SU-DHL-6 (cell line): ENCODE results near the gene MXD4.

ENCODE experiments used
- H2AFZ ChIP-seq: fragments of 200-600 bp; sonication (generic); 2 replicates; pipeline ENCODE4 v1.6.1; 2014; ENCODE audit warnings: low read depth, mild to moderate bottlenecking, moderate library complexity, mixed read lengths, antibody characterized with exemption, low read length; ENCODE audit not compliant: severe bottlenecking
- H3F3A ChIP-seq: fragments of 200-600 bp; shearing (Covaris generic); 2 replicates; pipeline ENCODE4 v1.6.0; 2016; ENCODE audit warnings: antibody characterized with exemption, mild to moderate bottlenecking; ENCODE audit not compliant: insufficient read depth
- H3K27ac ChIP-seq: fragments of 200-600 bp; sonication (generic); 2 replicates; pipeline ENCODE4 v1.5.1; 2016; ENCODE audit warnings: low read depth, mild to moderate bottlenecking, low read length, moderate library complexity, mixed read lengths
- H3K27me3 ChIP-seq: fragments of 200-600 bp; sonication (generic), shearing (Covaris generic); 2 replicates; pipeline ENCODE4 v1.6.0; 2014; ENCODE audit warnings: mild to moderate bottlenecking, low read length
- H3K36me3 ChIP-seq: fragments of 200-600 bp; sonication (generic); 2 replicates; pipeline ENCODE4 v1.6.1; 2014; ENCODE audit warnings: mild to moderate bottlenecking, low read length, mixed read lengths
- H3K4me2 ChIP-seq: fragments of 300-600, 200-600 bp; shearing (Covaris generic), sonication (generic); 2 replicates; pipeline ENCODE4 v1.6.0; 2014; ENCODE audit warnings: low read length, low read depth, mild to moderate bottlenecking; ENCODE audit not compliant: poor library complexity, severe bottlenecking
- H3K4me3 ChIP-seq: fragments of 200-600 bp; sonication (generic); 2 replicates; pipeline ENCODE4 v1.5.1; 2014; ENCODE audit warnings: antibody characterized with exemption, low read length, mild to moderate bottlenecking, mixed read lengths; ENCODE audit not compliant: insufficient read depth, poor library complexity, severe bottlenecking
- H3K79me2 ChIP-seq: fragments of 200-600 bp; sonication (generic); 2 replicates; pipeline ENCODE4 v1.6.1; 2014; ENCODE audit warnings: mild to moderate bottlenecking, low read length, moderate library complexity; ENCODE audit not compliant: insufficient read depth
- H3K9ac ChIP-seq: fragments of 200-600 bp; sonication (generic); 2 replicates; pipeline ENCODE4 v1.7.0; 2014; ENCODE audit warnings: mild to moderate bottlenecking, low read length
- H3K9me2 ChIP-seq: fragments of 200-600 bp; sonication (generic); replicated peaks from 2 replicates; pipeline ENCODE4 v1.6.1; 2014; ENCODE audit warnings: low read length; ENCODE audit not compliant: insufficient read depth
- H3K9me3 ChIP-seq: fragments of 200-600 bp; sonication (generic); 2 replicates; pipeline ENCODE4 v1.6.1; 2014; ENCODE audit warnings: low read length, mixed read lengths; ENCODE audit not compliant: insufficient read depth
- H4K20me1 ChIP-seq: fragments of 200-600 bp; sonication (generic); 2 replicates; pipeline ENCODE4 v1.6.1; 2014; ENCODE audit warnings: low read depth, mild to moderate bottlenecking, antibody characterized with exemption, low read length, moderate library complexity, mixed read lengths
- CTCF ChIP-seq: fragments of 200-600 bp; sonication (generic); IDR thresholded peaks from one replicate; pipeline ENCODE4 v1.5.1; 2017; ENCODE audit warnings: antibody characterized with exemption, mild to moderate bottlenecking, low read length, moderate library complexity; ENCODE audit not compliant: insufficient read depth, poor library complexity, severe bottlenecking
- EZH2phosphoT487 ChIP-seq: fragments of 200-600 bp; sonication (generic), shearing (Covaris generic); conservative IDR thresholded peaks from 2 replicates; pipeline ENCODE4 v1.6.1; 2018; ENCODE audit warnings: mild to moderate bottlenecking, antibody characterized with exemption, low read length, moderate library complexity, mixed read lengths

Gene MXD4

DNA sequence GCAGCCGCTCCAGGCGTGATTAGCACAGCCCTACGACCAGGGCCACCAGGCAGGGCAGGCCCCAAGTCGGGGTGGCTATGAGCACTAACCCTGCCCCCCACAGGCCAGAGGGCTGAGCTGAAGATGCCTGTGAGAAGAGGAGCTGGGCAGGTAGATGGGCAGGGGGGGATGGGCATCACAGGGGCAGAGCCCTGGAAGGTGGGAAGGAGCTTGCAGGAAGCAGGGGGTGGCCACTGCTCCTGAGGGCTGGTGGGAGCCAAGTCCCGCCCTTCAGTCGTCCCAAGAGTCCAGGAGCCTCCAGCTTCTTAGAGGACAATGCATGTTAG is 7.3 kb upstream of the MXD4 start:
- Histone ChIP-seq H3K27me3 (no peaks in the 10 kb centered on the region), H3K9ac (no peak overlapping the region), H3K79me2 (no peaks in the 10 kb centered on the region), H3F3A (no peaks in the 10 kb centered on the region), H3K4me2 (no peak overlapping the region), H4K20me1 (no peaks in the 10 kb centered on the region), H3K4me3 (no peak overlapping the region), H3K9me2 (no peaks in the 10 kb centered on the region), H3K9me3 (no peaks in the 10 kb centered on the region), H3K36me3 (no peaks in the 10 kb centered on the region), H2AFZ (no peak overlapping the region), H3K27ac (no peak overlapping the region)
- TF ChIP-seq EZH2phosphoT487: no peak

DNA sequence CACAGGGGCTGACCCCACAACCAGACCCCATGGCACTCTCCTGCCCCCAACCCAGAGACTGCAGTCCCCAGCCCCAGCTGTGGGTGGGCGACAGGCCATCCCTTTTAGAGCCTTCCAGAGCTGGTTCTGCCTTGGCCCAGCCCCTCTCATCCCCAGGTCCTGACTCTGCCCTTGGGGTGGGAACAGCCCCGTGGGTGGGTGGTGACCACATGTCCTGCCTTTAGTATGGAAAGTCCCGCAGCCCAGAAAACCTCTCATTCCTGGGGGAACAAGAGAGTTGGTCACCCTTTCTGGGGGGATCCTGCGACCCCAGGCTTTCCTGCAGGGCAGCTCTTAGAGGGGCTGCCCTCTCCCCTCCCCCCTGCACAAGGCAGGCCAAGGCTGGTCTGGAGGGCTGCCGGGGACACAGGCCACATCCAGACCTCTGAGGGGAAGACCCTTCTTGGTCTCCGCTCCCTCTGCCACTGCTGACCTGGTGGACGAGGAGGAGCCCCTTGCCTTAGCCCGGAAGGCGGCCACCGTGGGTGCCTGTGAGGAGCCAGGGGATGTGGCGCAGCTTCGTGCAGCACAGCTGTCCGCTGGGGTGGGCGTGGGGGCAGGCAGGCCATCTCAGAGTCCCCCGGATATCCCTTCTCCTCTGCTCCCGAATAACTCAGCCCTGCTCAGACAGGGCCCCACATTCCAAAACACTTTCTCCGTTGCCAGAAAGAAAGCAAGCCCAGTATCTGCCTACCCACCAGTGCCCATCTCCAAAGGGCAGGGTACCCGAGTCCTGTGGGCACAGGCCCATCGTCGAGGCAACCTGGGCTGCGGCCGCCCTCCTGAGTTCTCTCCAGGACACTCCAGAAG is 6.7 kb upstream of the MXD4 start:
- Histone ChIP-seq H3K9me3 (no peaks in the 10 kb centered on the region), H3K27me3 (no peaks in the 10 kb centered on the region), H3K27ac (no peak overlapping the region), H3K79me2 (no peaks in the 10 kb centered on the region), H3K4me2 (no peak overlapping the region), H3K4me3 (no peak overlapping the region), H2AFZ (no peak overlapping the region), H3F3A (no peaks in the 10 kb centered on the region), H3K36me3 (no peaks in the 10 kb centered on the region), H3K9ac (no peak overlapping the region), H4K20me1 (no peaks in the 10 kb centered on the region), H3K9me2 (no peaks in the 10 kb centered on the region)
- no peak for TF ChIP-seq EZH2phosphoT487
- no peak for TF ChIP-seq CTCF

DNA sequence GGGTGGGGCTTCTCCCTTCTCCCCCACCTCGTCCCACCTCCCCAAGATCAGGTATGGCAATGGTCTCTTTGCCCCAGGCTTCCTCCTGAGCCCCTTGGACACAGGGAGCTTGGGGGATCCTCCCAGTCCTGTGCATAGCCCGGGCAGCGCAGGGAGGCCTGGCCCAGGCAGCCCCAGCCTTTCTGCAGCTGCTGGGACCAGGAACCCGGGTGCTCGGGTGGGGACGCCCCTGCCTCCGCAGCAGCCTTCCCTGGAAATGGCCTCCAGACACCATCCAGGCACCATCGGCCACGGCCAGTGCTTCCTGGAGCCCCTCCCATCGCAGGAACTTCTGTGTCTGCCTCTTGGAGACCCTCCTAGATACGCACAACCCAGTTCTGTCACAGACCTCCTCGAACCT is 5.9 kb upstream of the MXD4 start:
- Histone ChIP-seq H4K20me1 (no peaks in the 10 kb centered on the region), H3K27ac (no peak overlapping the region), H3K27me3 (no peaks in the 10 kb centered on the region), H3K4me3 (no peak overlapping the region), H3K36me3 (no peaks in the 10 kb centered on the region), H3K9me2 (no peaks in the 10 kb centered on the region), H3K9me3 (no peaks in the 10 kb centered on the region), H3K79me2 (no peaks in the 10 kb centered on the region), H3F3A (no peaks in the 10 kb centered on the region), H3K9ac (no peak overlapping the region), H3K4me2 (no peak overlapping the region), H2AFZ (no peak overlapping the region)
- no peak for TF ChIP-seq EZH2phosphoT487
- no peak for TF ChIP-seq CTCF

GRCh38 chr4:2267320-2267811 is 5.5 kb upstream of the MXD4 start:
- no peaks in the 10 kb centered on the region for H3K9me3 ChIP-seq
- no peaks in the 10 kb centered on the region for H3K79me2 ChIP-seq
- H3K4me3 ChIP-seq: no peak overlapping the region
- no peak overlapping the region for H2AFZ ChIP-seq
- no peaks in the 10 kb centered on the region for H3K27me3 ChIP-seq
- no peak overlapping the region for H3K9ac ChIP-seq
- H3K36me3 ChIP-seq: no peaks in the 10 kb centered on the region
- no peaks in the 10 kb centered on the region for H3K9me2 ChIP-seq
- TF ChIP-seq CTCF (no peak), EZH2phosphoT487 (no peak)
- H3K4me2 ChIP-seq: no peak overlapping the region
- H4K20me1 ChIP-seq: no peaks in the 10 kb centered on the region
- no peaks in the 10 kb centered on the region for H3F3A ChIP-seq
- no peak overlapping the region for H3K27ac ChIP-seq
